HG03575 (cell line): ENCODE measurements around the gene KIFC3.
A peak's percentile ranks its signal among the peaks of the same experiment; 100 is the strongest.
"Not testable (repeated sequence)": the region's sequence is repeated elsewhere in the genome, so short reads cannot be mapped to it uniquely, and the experiment has no call there.

ENCODE experiments used
- ATAC-seq: cut with Tn5 transposase; IDR thresholded peaks from one replicate; pipeline ENCODE4 v1.9.1; 2021; ENCODE audit not compliant: unreplicated experiment, insufficient number of reproducible peaks, low FRiP score; ENCODE audit errors: extremely low read depth

The KIFC3 gene

DNA sequence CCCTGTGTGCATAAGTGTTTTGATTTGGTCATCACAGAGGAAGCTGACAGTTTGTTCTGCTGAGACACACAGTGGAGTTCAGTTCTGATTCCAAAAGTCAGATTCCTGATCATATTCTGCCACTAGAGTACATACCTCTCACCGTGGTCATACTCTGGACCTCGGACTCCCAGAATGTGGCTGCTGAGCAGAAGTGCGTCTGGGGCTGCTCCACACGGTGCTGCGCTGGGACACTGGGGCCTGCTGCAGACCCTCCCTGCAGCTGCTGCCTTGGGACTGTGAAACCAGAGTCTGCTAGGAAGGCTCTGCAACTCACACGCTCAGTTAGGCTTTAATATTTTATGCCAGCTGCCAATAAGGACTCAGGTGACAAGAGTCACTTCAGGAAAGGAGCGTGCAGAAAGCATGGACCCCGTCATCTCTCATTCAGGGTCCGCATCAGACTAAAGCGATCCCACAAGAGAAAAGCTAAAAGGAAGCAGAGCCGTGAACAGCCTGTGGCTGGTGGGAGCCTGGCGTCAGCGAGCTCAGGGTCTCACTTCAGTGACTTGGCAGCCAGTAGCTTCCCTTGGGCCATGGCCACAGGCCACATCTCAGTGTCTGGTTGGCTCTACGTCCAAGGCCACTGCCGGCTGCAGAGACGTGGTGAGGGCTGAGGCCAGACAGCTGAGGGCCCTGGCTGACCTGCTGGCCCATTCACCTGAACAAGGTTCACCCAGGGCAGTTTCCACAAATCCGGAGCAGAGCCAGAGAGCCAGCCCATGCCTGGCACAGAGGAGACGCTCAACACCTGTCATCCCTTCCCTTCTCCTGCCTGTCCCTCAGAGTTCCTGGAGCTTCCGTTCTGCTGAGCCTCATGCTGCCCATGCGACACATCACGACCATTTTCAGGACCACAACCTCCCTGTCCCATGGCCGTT lies 24.7 kb upstream of the KIFC3 start:
- ATAC-seq: no peak

DNA sequence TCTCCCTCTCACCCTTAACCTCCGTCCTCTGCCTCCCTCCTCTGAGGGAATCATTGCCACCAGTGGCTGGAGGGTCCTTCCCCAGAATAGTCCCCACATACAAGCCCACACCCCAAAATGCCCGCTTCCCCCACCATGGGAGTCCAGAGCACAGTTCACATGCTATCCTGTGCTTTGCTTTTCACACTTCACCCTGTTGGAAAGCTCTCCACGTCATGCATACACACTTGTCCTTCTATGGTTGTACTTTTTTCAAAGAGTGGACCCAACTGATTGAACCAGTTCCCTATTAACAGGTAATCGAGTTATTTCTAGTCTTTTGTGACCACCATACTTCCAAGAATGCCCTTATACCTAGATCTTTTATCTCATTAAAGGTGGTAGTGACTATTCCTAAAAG lies 23.8 kb upstream of the KIFC3 start:
- ATAC-seq: no peak

DNA sequence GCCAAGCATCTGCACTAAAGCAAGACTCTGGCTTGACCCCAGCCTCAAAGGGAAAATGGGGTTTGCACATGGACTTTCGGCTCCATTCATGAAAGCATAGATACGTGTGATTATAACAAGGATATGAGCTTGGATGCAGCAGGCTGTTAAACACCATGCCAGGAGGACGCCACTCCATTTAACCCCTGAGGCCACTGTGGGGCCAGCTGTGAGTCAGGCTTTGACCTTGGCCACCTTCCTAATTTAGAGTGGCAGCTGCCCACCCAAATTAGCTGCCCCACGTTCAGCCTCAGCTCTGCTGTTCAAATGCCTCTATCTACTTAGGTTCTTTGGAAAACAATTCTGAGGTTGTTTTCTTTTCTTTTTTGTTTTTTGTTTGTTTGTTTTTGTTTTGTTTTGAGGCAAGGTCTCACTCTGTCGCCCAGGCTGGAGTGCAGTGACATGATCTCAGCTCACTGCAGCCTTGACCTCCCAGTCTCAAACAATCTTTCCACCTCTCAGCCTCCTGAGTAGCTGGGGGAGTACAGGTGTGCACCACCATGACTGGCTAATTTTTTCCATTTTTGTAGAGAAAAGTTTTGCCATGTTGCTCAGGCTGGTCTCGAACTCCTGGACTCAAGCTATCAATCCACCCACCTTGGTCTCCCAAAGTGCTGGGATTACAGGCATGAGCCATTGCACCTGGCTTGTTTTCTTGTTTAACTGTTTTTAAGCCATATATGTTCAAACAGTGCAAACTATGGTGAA lies 23.2 kb upstream of the KIFC3 start:
- no peak for ATAC-seq

DNA sequence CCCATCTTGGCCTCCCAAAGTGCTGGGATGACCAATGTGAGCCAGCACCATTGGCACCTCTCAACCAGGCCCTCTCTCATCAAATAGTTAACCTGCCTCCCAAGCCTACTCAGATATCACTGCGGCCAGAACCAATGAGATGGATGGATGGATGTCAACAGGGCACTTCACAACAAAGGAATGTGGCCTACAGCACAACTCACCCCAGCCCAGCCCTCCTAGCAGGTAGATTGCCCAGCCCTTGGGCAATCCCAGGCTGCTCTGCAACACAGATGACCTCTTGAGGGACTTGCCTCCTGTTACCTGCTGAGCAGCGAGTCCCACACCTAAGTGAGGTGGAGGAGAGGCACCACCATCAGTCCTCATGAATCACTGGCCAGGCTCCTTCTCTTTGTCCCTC lies 22.6 kb upstream of the KIFC3 start:
- ATAC-seq: no peak

DNA sequence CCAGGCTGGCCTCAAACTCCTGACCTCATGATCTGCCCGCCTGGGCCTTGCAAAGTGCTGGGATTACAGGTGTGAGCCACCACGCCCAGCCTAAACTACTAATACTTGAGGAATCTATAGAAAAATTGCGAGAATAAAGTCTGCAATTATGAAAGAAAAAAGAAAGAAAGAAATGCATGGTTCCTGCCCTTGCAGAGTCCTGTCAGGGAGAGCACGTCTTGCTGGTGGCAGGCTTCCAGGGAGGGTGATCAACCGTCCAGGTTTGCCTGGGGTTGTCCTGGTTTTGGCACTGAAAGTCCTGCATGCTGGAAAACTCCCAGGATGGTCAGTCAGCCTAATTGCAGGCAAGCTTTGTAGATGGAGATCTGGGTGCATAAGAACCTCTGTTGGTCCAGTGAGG lies 21.5 kb upstream of the KIFC3 start:
- ATAC-seq: no peak

DNA sequence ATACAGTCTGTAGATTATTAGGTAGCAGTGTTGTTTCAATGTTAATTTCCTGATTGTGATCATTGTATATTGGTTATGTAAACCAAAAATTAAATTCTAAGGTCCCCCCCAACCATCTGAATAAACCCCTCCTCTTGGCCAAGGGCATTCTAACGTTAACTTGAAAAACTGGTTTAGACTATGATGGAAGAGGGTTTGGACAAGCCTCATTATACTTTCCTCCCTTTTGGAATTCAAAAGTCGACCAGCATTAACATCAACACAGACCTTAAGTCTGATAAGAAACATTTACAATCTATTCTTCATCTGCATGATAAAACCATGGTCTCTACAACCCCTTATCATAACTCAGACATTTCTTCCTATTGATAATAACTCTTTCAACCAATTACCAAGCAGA lies 20.6 kb upstream of the KIFC3 start:
- no peak for ATAC-seq

DNA sequence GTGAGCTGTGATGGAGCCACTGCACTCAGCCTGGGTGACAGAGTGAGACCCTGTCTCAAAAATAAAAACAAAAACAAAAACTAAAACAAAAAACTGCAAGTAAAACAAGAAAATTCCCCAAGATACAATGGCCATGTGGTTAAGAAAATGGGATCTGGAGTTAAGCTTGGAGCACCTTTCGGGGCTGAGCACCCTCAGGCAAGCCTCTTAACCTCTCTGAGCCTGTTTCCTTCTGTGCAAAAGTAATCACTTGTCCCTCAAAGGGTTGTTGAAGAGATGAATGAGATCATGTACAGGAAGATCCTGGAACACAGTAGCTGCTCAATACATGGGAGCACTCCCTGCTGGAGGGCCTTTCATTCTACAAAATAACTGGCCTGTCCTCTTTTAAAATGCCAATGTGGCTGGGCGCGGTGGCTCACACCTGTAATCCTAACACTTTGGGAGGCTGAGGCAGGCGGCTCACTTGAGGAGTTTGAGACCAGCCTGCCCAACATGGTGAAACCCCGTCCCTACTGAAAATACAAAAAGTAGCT lies 19.8 kb upstream of the KIFC3 start:
- ATAC-seq: no peak

DNA sequence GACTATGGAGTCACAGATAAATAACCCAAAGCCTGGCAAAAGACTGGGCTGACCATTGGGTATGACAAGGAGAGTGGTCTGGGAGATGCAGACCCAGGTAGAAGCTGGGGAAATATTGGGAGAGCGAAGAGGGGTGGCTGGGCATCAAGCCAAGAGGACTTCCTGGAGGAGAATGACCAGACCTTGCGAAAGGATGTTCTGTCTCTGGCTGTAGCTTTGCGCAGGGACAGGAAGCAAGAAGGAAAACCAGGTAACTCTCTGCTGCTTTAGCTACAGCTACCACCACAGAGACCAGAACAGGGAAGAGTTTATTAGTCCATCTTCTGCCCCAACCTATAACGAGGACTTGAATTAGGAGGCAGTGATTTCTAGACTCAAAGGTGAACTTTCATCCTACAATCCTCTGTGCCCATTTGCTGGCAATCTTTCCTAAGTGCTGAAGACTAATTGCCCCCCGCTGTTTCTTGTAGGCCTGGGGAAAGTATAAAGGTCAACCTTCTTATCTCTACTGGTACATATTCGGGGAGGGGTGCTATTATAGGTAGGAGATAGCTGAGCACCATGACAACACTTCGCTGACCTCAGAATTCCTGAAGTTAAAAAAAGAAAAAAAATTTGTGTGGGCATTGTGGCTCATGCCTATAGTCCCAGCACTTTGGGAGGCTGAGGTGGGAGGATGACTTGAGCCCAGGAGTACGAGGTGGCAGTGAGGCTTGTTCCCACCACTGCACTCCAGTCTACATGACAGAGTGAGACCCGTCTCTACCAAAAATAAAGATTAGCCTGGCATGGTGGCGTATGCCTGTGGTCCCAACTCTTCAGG lies 19.1 kb upstream of the KIFC3 start:
- ATAC-seq: no peak

DNA sequence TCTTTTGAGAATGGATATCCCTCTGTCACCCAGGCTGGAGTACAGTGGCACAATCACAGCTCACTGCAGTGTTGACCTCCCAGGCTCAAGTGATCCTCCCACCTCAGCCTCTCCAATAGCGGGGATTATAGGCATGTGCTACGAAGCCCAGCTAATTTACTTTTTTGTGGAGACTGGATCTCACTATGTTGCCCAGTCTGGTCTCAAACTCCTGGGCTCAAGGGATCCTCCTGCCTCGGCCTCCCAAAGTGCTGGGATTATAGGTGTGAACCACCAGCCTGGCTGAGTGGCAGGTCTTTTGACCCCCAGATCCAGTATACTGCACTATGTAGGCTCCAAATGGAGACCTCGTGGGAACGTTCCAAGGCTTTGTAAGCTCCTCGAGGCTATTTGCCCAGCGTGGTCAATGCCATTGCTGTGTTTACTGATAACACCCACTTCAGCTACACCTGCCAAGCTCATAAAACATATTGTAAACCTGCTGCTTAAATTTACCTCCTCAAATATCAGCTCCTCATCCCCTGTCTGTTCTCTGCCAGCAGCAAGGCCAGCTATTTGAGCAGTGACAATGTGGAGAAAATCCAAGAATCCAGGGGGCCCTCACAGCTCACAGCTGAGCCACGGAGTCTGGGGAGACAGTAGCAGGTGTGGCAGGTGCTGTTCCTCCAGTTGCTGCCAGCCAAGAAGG lies 16.2 kb upstream of the KIFC3 start:
- no peak for ATAC-seq

DNA sequence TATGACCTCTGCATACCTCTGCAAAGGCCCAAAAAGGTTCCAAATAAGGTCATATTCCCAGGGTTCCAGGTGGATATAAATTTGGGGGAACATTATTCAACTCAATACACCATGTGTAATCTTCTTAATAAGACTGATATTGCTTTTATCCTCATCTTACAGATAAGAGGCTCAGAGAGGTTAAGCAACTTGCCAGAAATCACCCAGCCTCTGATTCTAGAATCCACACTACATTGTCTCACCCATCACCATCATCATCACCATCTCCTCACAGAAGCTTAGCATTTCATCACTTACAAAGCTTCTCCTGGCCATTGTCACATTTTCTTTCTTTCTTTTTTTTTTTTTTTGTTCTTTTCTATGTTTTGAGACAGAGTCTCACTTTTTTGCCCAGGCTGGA lies 15.4 kb upstream of the KIFC3 start:
- no peak for ATAC-seq

DNA sequence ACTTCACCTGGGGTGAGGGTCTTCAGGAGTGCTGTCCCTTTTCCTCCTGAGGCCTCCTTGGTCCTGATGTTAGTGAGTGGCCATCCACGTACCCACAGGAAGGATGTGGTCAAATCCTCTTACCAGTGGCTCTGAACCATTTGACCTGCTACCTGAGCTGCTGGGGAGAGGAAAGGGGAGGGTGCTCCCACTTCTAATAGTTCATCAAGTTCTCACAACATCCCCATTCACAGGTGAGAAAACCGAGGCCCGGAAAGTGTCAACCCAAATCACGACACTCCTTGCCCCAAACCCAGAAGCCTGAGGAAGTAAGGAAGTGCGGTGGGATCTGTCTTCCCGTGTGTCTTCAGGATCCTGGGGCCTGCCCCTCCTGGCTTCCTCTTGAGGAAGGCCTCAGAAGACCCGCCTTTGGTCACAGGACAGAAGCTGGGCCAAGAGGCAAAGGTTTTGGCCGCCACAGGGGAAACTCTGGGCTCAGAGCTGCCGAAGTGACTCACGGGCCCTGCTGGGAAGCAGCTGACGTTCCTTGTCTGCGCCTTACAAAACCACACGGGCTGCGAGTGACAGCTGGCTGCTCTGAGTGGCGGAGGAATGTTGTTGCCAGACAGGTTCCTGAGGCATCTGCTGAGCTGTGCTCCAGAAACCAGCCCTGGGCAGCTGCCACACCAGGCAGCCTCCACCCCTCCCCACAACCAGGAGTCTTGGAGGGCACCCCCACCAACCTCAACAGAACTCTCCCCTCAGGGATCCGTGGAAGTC lies 13.9 kb upstream of the KIFC3 start:
- no peak for ATAC-seq

DNA sequence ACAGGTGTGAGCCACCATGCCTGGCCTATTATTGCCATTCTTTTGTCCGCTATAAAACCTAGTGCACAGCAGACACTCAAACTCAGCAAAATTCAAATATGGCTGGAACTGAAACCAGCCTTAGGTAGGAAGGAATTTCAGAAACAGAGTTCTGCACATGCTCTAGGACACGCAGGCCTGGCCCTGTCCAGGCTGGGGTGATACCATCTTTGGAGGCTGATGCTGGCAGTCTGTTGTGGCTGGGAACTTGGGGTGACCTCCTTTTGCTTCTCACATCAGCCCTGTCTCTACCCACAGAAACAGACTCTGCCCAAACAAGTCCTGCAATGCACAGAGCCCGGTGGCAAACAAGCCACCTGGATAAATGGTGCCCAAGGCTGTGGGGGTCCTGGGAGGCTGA lies 12.6 kb upstream of the KIFC3 start:
- ATAC-seq: no peak

DNA sequence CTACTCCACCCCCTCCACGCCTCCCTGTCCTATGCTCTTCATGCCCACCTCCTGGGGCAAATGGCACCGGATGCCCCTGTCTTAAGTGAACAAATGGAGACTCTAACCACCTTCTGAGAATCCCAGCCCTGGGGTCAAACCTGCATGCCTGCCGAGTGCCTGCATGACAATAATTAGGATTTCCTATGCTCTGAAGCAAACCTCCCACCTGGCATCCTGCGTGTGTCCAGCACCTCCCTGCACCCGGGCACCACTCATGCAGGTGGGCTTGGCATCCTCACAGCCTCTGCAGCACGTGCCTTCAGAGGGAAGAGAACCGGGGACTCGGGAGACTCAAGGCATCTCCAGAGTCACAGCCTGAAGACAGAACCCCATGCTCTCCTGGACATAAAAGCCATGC lies 11.2 kb upstream of the KIFC3 start:
- ATAC-seq: no peak

DNA sequence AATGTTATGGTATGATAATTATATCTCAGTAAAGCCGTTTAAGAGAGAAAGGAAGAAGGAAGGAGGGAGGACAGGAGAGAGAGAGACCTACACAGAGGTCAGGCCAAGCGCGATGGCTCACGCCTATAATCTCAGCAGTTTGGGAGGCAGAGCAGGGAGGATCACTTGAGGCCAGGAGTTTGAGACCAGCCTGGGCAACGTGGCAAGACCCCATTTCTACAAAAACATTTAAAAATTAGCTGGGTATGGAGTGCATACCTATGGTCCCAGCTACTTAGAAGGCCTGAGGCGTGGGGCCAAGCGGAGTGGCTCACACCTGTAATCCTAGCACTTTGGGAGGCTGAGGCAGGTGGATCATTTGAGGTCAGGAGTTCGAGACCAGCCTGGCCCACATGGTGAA lies 9.0 kb upstream of the KIFC3 start:
- ATAC-seq: not testable (repeated sequence)

DNA sequence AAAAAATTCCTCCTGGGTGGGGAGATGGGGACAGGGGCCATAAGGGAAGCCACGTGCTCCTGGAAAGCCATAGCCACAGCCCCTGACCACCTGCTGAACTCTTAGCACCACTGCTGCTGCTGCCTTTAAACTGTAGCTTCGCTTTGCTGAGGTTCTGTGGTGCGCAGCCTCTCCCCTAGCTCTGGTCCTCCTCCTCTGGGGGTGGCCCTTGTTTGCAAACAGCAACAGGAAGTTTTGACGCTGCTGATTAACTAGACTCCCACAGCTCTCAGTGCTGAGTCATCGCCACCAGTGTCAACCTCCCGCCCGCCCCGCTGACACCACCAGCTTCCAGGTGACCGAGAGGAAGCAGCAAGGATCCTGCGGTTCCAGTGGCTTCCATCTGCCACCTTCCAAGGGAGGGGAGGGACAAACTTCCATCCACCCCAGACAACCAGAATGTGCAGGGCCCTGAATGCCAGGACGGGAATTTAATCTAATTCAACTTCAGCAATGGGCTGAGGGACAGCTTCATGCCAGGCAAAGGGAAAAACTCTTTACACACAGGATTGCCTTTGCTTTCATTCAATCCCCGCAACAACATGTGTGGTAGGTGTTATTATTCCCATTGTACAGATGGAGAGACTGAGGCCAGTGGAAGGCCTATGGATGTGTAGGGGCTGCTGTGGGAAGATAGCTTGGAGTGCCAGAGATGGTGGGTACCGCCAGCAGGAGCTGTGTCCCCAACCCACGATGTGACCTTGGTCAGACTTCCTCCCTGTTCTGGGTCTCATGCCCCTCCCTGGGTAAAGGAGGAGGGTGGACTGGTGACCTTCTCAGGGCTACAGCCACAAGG lies 8.1 kb upstream of the KIFC3 start:
- peak; percentile 90 for ATAC-seq

DNA sequence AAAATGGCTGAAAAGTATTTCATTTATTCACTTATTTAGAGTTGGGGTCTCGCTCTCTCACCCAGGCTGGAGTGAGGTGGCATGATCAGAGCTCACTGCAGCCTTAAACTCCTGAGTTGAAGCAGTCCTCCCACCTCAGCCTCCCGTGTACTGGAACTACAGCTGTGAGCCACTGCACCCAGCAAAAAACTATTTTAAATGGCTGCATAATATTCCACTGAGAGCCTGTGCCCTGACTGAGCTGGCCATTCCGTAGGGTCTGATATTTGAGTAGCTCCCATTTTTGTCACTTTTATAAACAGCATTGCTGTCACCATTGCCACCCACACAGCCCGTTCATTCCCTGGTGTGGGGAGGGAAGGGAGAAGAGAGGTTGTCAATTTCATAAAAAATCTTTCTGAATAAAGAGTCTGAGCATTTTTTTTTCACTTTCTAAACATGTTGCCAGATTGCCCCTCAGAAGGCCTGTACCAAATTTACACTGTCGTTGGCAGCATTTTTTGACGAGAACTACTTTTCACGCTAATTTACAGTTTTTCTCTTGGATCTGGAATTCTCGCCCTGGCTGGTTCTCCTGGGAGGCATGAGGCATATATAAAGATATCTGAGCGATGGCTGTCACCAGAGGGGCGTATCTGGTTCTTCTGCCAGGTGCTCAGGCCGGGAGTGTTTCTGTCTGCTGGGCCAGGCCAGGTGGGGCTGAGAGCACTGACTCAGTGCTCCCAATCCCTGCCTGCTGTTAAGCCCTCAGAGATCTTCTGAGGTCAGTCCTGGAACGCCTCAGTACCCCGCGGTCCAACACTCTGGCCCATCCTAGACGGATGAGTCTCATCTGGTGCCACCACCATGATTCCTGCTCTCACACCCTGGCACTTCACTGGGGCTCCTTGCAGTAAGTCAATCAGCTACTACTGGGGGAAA lies 7.2 kb upstream of the KIFC3 start:
- no peak for ATAC-seq
